Thoracic aorta (tissue), 2 donors: Measurements from ENCODE around the gene PDSS1. TPM values are rescaled to one million over a fixed set of nuclear protein-coding genes. Genes with fewer than 3 reads are reported as not detected.

Experiments
- ATAC-seq: fragments of 150-250 bp; one replicate; pipeline ENCODE4 v1.8.0; 2017; ENCODE audit warnings: low read depth; ENCODE audit not compliant: insufficient number of reproducible peaks, low FRiP score
- DNase-seq: peaks from one replicate; pipeline ENCODE4 v3.0.0-alpha.2; 2020; ENCODE audit warnings: low spot score
- H3K27ac ChIP-seq, 2 donors: fragments of 200-600 bp; sonication (generic); 1 replicate in 1 of 2; 2 replicates in 1 of 2; pipeline ENCODE4 v1.5.1; 2016; ENCODE audit warnings: mild to moderate bottlenecking in 2 of 2, moderate library complexity in 2 of 2
- H3K27me3 ChIP-seq: fragments of 200-600 bp; sonication (generic); replicated peaks from 2 replicates; pipeline ENCODE4 v1.6.0; 2016; ENCODE audit warnings: mild to moderate bottlenecking; ENCODE audit not compliant: insufficient read depth
- H3K36me3 ChIP-seq: fragments of 200-600 bp; sonication (generic); one replicate; pipeline ENCODE4 v1.5.1; 2016
- H3K4me1 ChIP-seq, 2 donors: fragments of 200-600 bp; sonication (generic); 1 replicate in 1 of 2; 2 replicates in 1 of 2; pipeline versions ENCODE4 v1.5.1 to v1.6.0; 2016; ENCODE audit warnings: low read depth in 2 of 2, mild to moderate bottlenecking in 1 of 2; ENCODE audit not compliant: control insufficient read depth in 1 of 2
- H3K4me3 ChIP-seq: fragments of 200-600 bp; sonication (generic); 2 replicates; pipeline ENCODE4 v1.5.1; 2016; ENCODE audit warnings: mild to moderate bottlenecking
- H3K9me3 ChIP-seq: fragments of 200-600 bp; sonication (generic); 2 replicates; pipeline ENCODE4 v1.5.1; 2016
- CTCF ChIP-seq: fragments of 200-600 bp; sonication (generic); IDR thresholded peaks from one replicate; pipeline ENCODE4 v1.5.1; 2019; ENCODE audit warnings: antibody characterized with exemption
- total RNA-seq, 2 donors: library from RNA; depleted of rRNA; stranded (reverse); fragments of >200 nt; gene quantifications; one replicate each; pipeline versions ENCODE4 v1.1.0 to v1.2.3, GENCODE V29; 2016

Gene PDSS1
- total RNA-seq, 2 donors from 2014 or later = 2.0 to 5.4 TPM

DNA sequence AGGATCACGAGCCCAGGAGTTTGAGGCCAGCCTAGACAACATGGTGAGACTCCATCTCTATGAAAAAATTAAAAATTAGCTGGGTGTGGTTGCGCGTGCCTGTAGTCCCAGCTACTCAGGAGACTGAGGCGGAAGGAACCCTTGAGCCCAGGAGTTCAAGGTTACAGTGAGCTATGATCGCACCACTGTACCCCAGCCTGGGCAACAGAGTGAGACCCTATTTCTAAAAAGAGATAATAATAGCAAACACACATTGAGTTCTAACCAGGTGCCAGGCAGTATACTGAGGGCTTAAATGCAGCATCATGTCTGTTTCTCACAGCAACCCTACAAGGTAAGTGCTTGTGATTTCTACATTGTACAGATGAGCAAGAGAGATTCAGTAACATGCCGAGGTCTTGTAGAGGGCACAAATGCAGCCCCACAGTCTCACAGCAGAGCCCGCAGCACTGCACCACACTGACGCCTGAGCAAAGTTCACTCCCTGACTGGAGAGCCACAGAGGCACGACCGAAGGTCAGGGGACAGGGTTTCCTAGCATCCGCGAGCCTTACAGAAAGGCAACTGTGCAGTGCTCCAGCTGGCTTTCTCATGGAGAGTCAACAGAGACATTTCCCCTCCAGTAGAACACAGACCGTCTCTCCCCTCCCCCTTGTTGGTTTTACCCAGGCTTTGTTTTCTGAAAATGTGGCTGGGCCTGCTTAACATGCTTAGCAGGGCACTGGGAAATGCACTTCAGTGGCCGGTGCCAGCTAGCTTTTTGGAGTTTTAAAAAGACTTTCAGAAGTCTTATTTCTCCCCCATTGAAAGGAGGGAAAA is 36.5 kb downstream of the PDSS1 start:
- TF ChIP-seq CTCF = no peak
- ATAC-seq (no peak), DNase-seq (no peak)
- no peaks in the 10 kb centered on the region for H3K4me1 ChIP-seq
- no peaks in the 10 kb centered on the region for H3K36me3 ChIP-seq
- H3K9me3 ChIP-seq = no peaks in the 10 kb centered on the region
- no peak overlapping the region for H3K27ac ChIP-seq
- no peaks in the 10 kb centered on the region for H3K27me3 ChIP-seq
- H3K4me3 ChIP-seq = no peak overlapping the region

GRCh38 chr10:26735435-26735834 is 37.9 kb downstream of the PDSS1 start:
- TF ChIP-seq CTCF = no peak
- no peak for DNase-seq
- no peak overlapping the region for H3K4me3 ChIP-seq
- no peak overlapping the region for H3K27ac ChIP-seq
- H3K36me3 ChIP-seq = no peaks in the 10 kb centered on the region
- H3K27me3 ChIP-seq = no peaks in the 10 kb centered on the region
- H3K4me1 ChIP-seq = no peaks in the 10 kb centered on the region
- ATAC-seq = no peak
- no peaks in the 10 kb centered on the region for H3K9me3 ChIP-seq

DNA sequence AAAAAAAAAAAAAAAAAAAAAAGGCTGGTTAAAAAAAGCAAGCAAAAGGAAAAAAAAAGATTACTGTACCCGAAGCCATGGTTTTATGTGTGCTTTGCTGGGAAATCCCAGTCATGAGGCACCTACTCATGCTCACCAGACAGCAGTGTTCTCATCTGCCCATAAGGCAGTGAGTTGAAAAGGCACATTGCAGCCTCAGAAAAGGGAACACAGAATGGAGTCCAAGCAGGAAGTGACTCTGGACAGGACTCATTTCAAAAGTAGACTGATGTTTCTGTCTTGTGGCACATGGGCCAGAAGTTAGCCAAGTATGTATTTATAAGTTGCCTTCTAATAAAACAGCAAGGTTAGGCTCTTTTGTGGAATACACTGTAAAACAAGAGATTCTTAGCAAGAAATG is 40.2 kb downstream of the PDSS1 start:
- Histone ChIP-seq H3K27ac (no peak overlapping the region), H3K9me3 (no peaks in the 10 kb centered on the region), H3K27me3 (no peaks in the 10 kb centered on the region), H3K36me3 (peaks cover 4% of the 10 kb centered on the region), H3K4me3 (no peak overlapping the region), H3K4me1 (no peaks in the 10 kb centered on the region)
- no peak for ATAC-seq
- DNase-seq = no peak
- TF ChIP-seq CTCF = no peak

DNA sequence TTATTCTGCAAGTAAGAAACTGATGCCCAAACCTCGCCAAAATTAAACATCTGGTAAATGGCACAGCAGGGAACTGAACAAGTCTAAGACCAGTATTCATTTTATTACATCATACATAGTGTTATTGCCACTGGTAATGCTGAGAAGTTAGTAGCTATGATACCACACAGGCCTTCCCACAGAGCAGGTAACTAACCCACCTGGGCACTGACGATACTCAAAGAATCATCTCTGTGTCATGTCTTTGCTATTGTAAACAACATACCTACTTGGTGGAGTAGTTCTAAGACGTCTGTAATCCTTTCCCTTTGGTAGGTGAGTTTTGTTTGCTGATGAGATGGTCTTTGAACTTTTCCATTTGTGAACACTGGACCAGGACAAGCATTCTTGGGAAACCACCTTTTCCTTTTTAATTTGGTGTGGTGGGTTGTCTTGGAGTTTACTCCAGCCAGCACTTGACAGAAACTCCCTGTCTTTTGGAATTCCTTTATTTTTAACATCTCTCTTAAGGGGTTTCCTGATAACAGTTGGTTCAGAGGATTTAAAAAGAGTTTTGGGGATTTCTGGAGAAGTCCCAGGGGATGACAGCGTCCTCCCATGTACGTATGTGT is 40.9 kb downstream of the PDSS1 start:
- H3K4me1 ChIP-seq = no peaks in the 10 kb centered on the region
- DNase-seq (no peak), ATAC-seq (no peak)
- H3K9me3 ChIP-seq = no peaks in the 10 kb centered on the region
- no peak overlapping the region for H3K4me3 ChIP-seq
- H3K36me3 ChIP-seq = peaks cover 4% of the 10 kb centered on the region
- H3K27ac ChIP-seq = no peak overlapping the region
- TF ChIP-seq CTCF = no peak
- no peaks in the 10 kb centered on the region for H3K27me3 ChIP-seq

DNA sequence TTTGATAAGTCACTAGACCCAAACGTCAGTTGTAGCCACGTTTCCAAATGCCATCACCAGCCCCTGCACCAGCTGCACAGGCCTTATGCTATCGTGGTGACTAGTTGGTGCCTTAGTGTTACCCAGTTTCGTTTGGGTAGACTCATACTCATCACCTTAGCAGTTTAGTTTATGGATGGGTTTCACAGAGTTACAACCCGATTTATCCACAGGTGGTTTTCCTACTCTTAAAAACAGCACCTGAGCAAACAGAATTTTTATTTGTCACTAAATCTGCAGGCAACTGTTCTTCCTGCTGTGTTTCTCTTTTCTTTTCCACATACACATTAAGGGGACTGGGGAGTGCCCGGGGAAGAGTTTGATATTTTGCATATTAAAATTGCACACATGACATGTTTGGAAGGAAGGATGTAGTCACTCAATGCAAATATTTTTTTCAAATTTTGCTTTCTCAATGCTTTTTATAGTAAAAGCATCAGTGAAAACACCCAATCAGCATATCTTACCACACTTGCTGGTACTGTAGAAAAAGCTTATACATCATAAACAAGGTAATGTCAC is 41.6 kb downstream of the PDSS1 start:
- TF ChIP-seq CTCF = no peak
- H3K9me3 ChIP-seq = no peaks in the 10 kb centered on the region
- no peaks in the 10 kb centered on the region for H3K27me3 ChIP-seq
- H3K27ac ChIP-seq = no peak overlapping the region
- DNase-seq (no peak), ATAC-seq (no peak)
- H3K4me3 ChIP-seq = no peak overlapping the region
- H3K36me3 ChIP-seq = peaks cover 4% of the 10 kb centered on the region
- H3K4me1 ChIP-seq = no peaks in the 10 kb centered on the region
